GM18867 (cell line): Measurements from ENCODE around the gene VPS26A.

Source experiments
- ATAC-seq: cut with Tn5 transposase; IDR thresholded peaks from one replicate; pipeline ENCODE4 v1.9.1; 2021; ENCODE audit warnings: mild to moderate bottlenecking, moderate library complexity; ENCODE audit not compliant: unreplicated experiment

The VPS26A gene

DNA sequence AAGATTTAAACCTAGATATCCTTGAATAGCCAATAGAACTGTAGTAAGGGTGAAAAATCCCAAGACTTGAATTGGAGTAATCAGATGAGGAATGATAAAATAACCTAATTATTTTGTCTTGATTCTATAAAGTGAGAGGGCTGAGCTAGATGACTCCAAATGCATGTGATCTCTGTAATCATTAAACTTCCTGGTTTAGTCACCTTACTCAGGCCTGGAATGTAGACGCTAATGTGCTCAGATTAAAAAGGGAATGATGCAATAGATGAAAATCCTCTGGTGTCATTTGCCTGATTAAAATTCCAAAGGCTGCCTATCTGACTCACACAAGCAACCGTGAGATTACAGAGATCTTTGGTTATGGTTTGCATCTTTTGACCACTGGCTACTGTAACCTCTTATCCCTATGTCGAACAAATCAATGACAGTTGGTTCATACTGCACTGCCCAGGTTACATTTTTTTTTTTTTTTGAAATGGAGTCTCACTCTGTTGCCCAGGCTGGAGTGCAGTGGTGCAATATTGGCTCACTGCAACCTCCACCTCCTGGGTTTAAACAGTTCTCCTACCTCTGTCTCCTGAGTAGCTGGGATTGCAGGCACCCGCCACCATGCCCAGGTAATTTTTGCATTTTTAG, 93.3 kb downstream of the VPS26A start:
- no peak for ATAC-seq

- no peak for ATAC-seq
Measured at GRCh38 chr10:69218831-69219230, 94.9 kb downstream of the VPS26A start.

- ATAC-seq = no peak
Measured at GRCh38 chr10:69220041-69220451, 96.1 kb downstream of the VPS26A start, which contains the start of gene HKDC1. HKDC1 (plus strand) TSS chr10:69220332; CDS start chr10:69220436, 104 bp downstream.

- no peak for ATAC-seq
Measured at GRCh38 chr10:69220507-69220906, 96.5 kb downstream of the VPS26A start.
